Kidney (tissue), 14 donors: ENCODE measurements around the gene LAMA5. TPM values are rescaled to one million over a fixed set of nuclear protein-coding genes. Genes with fewer than 3 reads are reported as not detected.

ENCODE experiments used
- DNase-seq, 5 donors: peaks; one replicate each; pipeline ENCODE4 v3.0.0-alpha.2; 2013 to 2020
- FAIRE-seq: peaks from 2 replicates; lab custom pipeline; 2012; peaks lifted over from hg19 to GRCh38; lab: Jason Lieb, UNC
- H3K27ac ChIP-seq, 2 donors: one replicate each; pipeline ENCODE4 v1.7.0; 2013; ENCODE audit warnings: low read depth in 2 of 2, low read length in 2 of 2, inconsistent platforms in 1 of 2
- H3K27me3 ChIP-seq: one replicate; pipeline ENCODE4 v1.7.1; 2013; ENCODE audit warnings: low read length, inconsistent platforms; ENCODE audit not compliant: control insufficient read depth, insufficient read depth
- H3K36me3 ChIP-seq, 3 donors: one replicate each; pipeline versions ENCODE4 v1.7.0 to v1.7.1; 2013; ENCODE audit warnings: low read length in 3 of 3, control low read depth in 1 of 3, inconsistent platforms in 1 of 3; ENCODE audit not compliant: insufficient read depth in 3 of 3, control insufficient read depth in 2 of 3
- H3K4me1 ChIP-seq, 3 donors: one replicate each; pipeline versions ENCODE4 v1.7.0 to v1.7.1; 2013; ENCODE audit warnings: low read length in 3 of 3, inconsistent platforms in 1 of 3, low read depth in 1 of 3; ENCODE audit not compliant: control insufficient read depth in 2 of 3, insufficient read depth in 2 of 3
- H3K4me3 ChIP-seq, 3 donors: one replicate each; pipeline versions ENCODE4 v1.7.0 to v1.8.1; 2013; ENCODE audit warnings: low read length in 3 of 3, control low read depth in 1 of 3, inconsistent platforms in 1 of 3
- H3K9ac ChIP-seq, 3 donors: one replicate each; pipeline versions ENCODE4 v1.7.0 to v1.7.1; 2013; ENCODE audit warnings: low read length in 3 of 3, control low read depth in 1 of 3, inconsistent platforms in 1 of 3
- H3K9me3 ChIP-seq, 3 donors: one replicate each; pipeline versions ENCODE4 v1.7.0 to v1.7.1; 2013; ENCODE audit warnings: low read length in 3 of 3, control low read depth in 1 of 3, inconsistent platforms in 1 of 3; ENCODE audit not compliant: control insufficient read depth in 2 of 3, insufficient read depth in 1 of 3
- CTCF ChIP-seq: IDR thresholded peaks from 3 replicates; pipeline ENCODE4 v1.5.1; 2012; ENCODE audit warnings: mild to moderate bottlenecking, moderate library complexity, borderline replicate concordance; ENCODE audit not compliant: insufficient read depth; ENCODE audit errors: extremely low read depth
- intact Hi-C: fragments of 100-400 bp; cut with DNase I; formaldehyde crosslinking; loops from one replicate; pipeline ENCODE4 v1.11.1; 2022
- polyA plus RNA-seq: library from polyadenylated mRNA; stranded (reverse); fragments of 350-450 nt; fragmentation: Illumina TruSeq; extraction: RNeasy Lipid Tissue Mini Kit (QIAGEN cat#74804); gene quantifications from one replicate; pipeline ENCODE4 v1.2.3, GENCODE V29; 2014; ENCODE audit warnings: low read depth, low replicate concordance; ENCODE audit not compliant: insufficient read depth
- total RNA-seq: library from RNA; stranded (reverse); fragmentation: NEBNext Ultra II Directional; extraction: Animal tissue kit (Norgen Biotek cat#: 25700); gene quantifications from one replicate; pipeline ENCODE4 v1.2.1, GENCODE V29; 2021
- donor health status: control.
- donor health status: control.
- donor health status: control.
- donor health status: control.
- donor health status: control.
- donor health status: DM: yes; HTN: yes; CAD: no.
- donor health status: Normal renal cell carcinoma (clear cell type).

The LAMA5 gene
- total and polyA plus RNA-seq, 2 donors from 2014 or later, result 94.0 to 342 TPM

DNA sequence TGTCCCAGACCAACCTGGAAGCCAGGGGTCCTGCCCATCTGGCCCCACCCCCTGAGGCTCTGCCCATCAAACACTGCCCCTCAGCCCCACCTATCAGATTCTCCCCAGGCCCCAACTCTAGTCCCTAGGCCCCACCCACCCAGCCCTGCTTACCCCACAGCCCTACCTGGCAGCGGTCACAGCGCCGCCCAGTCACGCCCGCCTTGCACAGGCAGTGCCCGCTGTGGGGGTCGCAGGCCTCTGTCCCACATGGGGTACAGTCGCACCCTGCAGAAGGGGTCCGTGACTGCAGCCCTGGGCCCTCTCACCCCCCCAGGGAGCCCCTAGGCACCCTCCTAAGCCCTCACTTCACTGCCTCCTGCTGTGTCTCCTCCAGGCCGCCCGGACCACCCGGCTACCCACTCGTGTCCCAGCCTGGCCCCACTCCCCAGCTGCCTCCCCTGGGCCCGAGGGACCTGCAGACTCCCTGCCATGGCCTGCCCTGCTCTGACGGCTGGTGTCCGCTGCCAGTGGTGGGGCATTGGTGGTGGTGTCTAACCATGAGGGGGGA lies 44.5 kb downstream of the LAMA5 start:
- H3K4me1 ChIP-seq, result no peaks in the 10 kb centered on the region
- H3K27me3 ChIP-seq, result no peaks in the 10 kb centered on the region
- no peaks in the 10 kb centered on the region for H3K9me3 ChIP-seq
- H3K27ac ChIP-seq, result no peak overlapping the region
- FAIRE-seq, result no peak
- peaks cover 0 to 30% (median 14%) of the 10 kb centered on the region in 3 donors for H3K36me3 ChIP-seq
- TF ChIP-seq CTCF, result no peak
- H3K9ac ChIP-seq, result no peak overlapping the region
- no peak for DNase-seq
- intact Hi-C loops, result no loop called here
- no peak overlapping the region for H3K4me3 ChIP-seq

DNA sequence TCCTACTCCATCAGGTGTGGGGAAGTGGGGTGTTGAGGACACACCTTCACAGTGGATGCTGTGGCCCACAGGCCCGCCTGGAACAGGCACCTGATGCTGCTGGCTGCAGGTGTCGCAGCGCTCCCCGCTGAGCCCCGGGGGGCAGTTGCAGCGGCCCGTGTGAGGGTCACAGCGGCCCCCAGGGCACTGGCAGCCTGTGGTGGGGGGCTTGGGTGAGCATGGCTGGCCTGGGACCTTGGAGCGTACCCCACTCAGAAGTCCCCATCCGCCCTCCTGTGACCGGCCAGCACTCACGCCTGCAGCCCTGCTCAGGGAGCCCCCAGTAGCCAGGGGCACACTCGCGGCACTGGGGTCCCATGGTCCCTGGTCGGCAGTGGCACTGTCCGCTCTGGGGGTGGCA lies 45.1 kb downstream of the LAMA5 start:
- Histone ChIP-seq H3K9ac (no peak overlapping the region), H3K9me3 (no peaks in the 10 kb centered on the region), H3K4me1 (no peaks in the 10 kb centered on the region), H3K27me3 (no peaks in the 10 kb centered on the region), H3K36me3 (peaks cover 0 to 32% (median 12%) of the 10 kb centered on the region in 3 donors), H3K4me3 (no peak overlapping the region), H3K27ac (no peak overlapping the region)
- no peak for DNase-seq
- intact Hi-C loops, result no loop called here
- FAIRE-seq, result no peak
- TF ChIP-seq CTCF, result no peak

GRCh38 chr20:62321521-62321948 lies 45.6 kb downstream of the LAMA5 start:
- H3K4me3 ChIP-seq, result no peak overlapping the region
- no peaks in the 10 kb centered on the region for H3K27me3 ChIP-seq
- no peaks in the 10 kb centered on the region for H3K4me1 ChIP-seq
- no peak for TF ChIP-seq CTCF
- no peaks in the 10 kb centered on the region for H3K9me3 ChIP-seq
- DNase-seq (no peak), FAIRE-seq (no peak)
- H3K9ac ChIP-seq, result no peak overlapping the region
- intact Hi-C loops, result no loop called here
- peaks cover 0 to 32% (median 12%) of the 10 kb centered on the region in 3 donors for H3K36me3 ChIP-seq
- no peak overlapping the region for H3K27ac ChIP-seq
